Hepatocyte (in vitro differentiated cells): ENCODE data around the gene FRAT2.

Experiments
- CTCF ChIP-seq: fragments of 200-600 bp; sonication (generic); IDR thresholded peaks from 2 replicates; pipeline ENCODE4 v1.5.1; 2016; ENCODE audit warnings: antibody characterized with exemption, mild to moderate bottlenecking; ENCODE audit not compliant: poor library complexity
- EZH2 ChIP-seq: fragments of 200-600 bp; sonication (generic); IDR thresholded peaks from 2 replicates; pipeline ENCODE4 v1.6.1; 2016; ENCODE audit warnings: antibody characterized with exemption, mild to moderate bottlenecking, borderline replicate concordance

GRCh38 chr10:97381626-97382025 lies 47.1 kb upstream of the FRAT2 start:
- TF ChIP-seq EZH2: no peak
- TF ChIP-seq CTCF: no peak
